Endothelial cell of umbilical vein (primary cell): ENCODE measurements around the gene ARL6IP4.

ENCODE experiments used
- MYC ChIP-seq: IDR thresholded peaks from one replicate; pipeline ENCODE4 v1.6.1; 2011; ENCODE audit warnings: mild to moderate bottlenecking, low read depth, low read length
- POLR2A ChIP-seq: IDR thresholded peaks from 2 replicates; pipeline ENCODE4 v1.6.1; 2012; ENCODE audit warnings: low read depth, mild to moderate bottlenecking, control low read depth, low read length
- POLR2AphosphoS5 ChIP-seq: IDR thresholded peaks from 2 replicates; pipeline ENCODE4 v1.6.1; 2012; ENCODE audit warnings: low read depth, mild to moderate bottlenecking, control low read depth, low read length, moderate library complexity; ENCODE audit not compliant: insufficient read depth
- TF ChIP-seq, protein P1 (sequence below), 2 donors: IDR thresholded peaks; 1 replicate in 1 of 2; 2 replicates in 1 of 2; pipeline ENCODE4 v1.5.1; 2011; ENCODE audit warnings: low read length in 2 of 2, mild to moderate bottlenecking in 2 of 2, moderate library complexity in 2 of 2, control low read depth in 1 of 2, inconsistent platforms in 1 of 2, low read depth in 1 of 2; ENCODE audit not compliant: insufficient read depth in 1 of 2; ENCODE audit errors: extremely low read depth in 1 of 2
- TF ChIP-seq, protein P2 (sequence below): IDR thresholded peaks from 2 replicates; pipeline ENCODE4 v1.6.1; 2011; ENCODE audit not compliant: insufficient read depth, insufficient read length

DNA sequence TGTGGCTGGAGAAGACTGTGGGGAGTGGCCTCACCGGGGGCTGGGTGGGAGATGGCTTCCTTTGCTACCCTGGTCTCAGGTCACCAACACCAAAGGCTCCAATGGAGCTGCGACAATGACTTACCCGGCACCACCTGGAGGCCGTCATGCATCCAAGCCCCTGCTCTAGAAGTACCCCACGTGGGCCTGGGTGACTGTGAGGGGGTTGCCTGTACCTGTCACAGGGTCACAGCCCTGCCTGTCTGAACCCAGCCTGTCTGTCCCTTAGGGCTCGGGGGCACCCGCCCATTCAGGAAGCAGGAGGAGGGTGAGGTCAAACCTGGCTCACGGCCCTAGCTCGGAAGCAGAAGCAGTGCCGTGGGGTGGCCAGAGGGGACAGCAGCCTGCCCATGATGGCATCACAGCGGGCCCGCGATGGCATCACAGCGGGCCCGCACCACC, 33.1 kb upstream of the ARL6IP4 start:
- TF ChIP-seq, protein P1, sequence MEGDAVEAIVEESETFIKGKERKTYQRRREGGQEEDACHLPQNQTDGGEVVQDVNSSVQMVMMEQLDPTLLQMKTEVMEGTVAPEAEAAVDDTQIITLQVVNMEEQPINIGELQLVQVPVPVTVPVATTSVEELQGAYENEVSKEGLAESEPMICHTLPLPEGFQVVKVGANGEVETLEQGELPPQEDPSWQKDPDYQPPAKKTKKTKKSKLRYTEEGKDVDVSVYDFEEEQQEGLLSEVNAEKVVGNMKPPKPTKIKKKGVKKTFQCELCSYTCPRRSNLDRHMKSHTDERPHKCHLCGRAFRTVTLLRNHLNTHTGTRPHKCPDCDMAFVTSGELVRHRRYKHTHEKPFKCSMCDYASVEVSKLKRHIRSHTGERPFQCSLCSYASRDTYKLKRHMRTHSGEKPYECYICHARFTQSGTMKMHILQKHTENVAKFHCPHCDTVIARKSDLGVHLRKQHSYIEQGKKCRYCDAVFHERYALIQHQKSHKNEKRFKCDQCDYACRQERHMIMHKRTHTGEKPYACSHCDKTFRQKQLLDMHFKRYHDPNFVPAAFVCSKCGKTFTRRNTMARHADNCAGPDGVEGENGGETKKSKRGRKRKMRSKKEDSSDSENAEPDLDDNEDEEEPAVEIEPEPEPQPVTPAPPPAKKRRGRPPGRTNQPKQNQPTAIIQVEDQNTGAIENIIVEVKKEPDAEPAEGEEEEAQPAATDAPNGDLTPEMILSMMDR (IDR thresholded peaks at IDR 0.05; ENCODE audit: extremely low read depth in 1 of 2, insufficient read depth in 1 of 2, low read depth in 1 of 2, low read length in 2 of 2): peak; percentile 7 to 23
- TF ChIP-seq POLR2AphosphoS5 (no peak), POLR2A (no peak), MYC (no peak)
- TF ChIP-seq, protein P2, sequence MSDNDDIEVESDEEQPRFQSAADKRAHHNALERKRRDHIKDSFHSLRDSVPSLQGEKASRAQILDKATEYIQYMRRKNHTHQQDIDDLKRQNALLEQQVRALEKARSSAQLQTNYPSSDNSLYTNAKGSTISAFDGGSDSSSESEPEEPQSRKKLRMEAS: no peak
